Measurements from ENCODE around the gene EXT2. TPM values are rescaled to one million over a fixed set of nuclear protein-coding genes. Genes with fewer than 3 reads are reported as not detected.

Gene EXT2
- total and polyA plus RNA-seq, 10 of the 15 experiments (the other 5 are each of a cell fraction or from before 2014, with no cell fraction given), result 3.8 to 31.4 (median 17.9) TPM

DNA sequence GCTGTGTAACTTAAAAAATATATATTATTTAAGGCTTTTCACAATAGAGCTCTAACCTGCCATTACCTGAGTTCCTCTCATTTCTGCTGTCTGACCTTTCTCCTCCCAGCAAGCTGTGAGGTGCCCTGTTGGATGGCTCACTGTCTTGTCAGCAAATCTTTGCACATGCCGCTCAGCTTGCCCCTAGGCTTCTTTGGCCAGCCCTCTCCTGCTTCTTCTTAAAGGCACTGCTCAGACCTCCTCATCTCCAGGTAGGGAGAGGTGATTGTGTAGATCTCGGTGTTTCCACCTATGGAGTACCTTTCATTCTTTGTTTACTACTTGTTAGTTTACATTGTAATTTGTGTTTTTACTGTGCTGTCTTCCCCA, 96.5 kb downstream of the EXT2 start:
- 97% methylated on average over 2 of the region's 2 CpGs for WGBS (ENCODE audit: insufficient coverage, insufficient replicate concordance, low lambda C conversion rate, missing lambda C conversion rate)
- ChIA-PET POLR2A (no interaction called here), RAD21 (ENCODE audit: unreplicated experiment) (no interaction called here), CTCF (interaction anchor here (1.2 kb wide), 1 partner anchor 13 kb away, joined by 5 read pairs; no protein-coding TSS in a partner anchor), SMC1A (ENCODE audit: uncharacterized antibody, unreplicated experiment) (interaction anchor here (1.4 kb wide), 1 partner anchor 19 kb away, joined by 3 read pairs; no protein-coding TSS in a partner anchor)
- Histone ChIP-seq H3K36me3 (ENCODE audit: control insufficient read depth in 2 of 2, insufficient read depth in 2 of 2, low read length in 1 of 2) (no peaks in the 10 kb centered on the region), H3K9me3 (replicated peaks; ENCODE audit: control insufficient read depth, insufficient read depth, low read length) (peaks cover 6% of the 10 kb centered on the region; the same call in 2 of the 3 replicates), H3K4me3 (no peak overlapping the region), H3K27ac (ENCODE audit: control insufficient read depth, insufficient read depth) (no peak overlapping the region), H3K79me2 (ENCODE audit: control insufficient read depth, insufficient read depth, low read length) (no peaks in the 10 kb centered on the region), H4K20me1 (ENCODE audit: control insufficient read depth, insufficient read depth) (no peaks in the 10 kb centered on the region), H3K4me1 (ENCODE audit: control insufficient read depth, insufficient read depth, low read length) (no peaks in the 10 kb centered on the region), H3K4me2 (ENCODE audit: control insufficient read depth, insufficient read depth) (no peak overlapping the region), H2AFZ (ENCODE audit: control insufficient read depth, low read depth, low read length) (no peak overlapping the region), H3K9ac (ENCODE audit: control insufficient read depth, insufficient read depth, low read length) (no peak overlapping the region), H3K27me3 (replicated peaks in 1 of 2; ENCODE audit: control insufficient read depth in 2 of 2, insufficient read depth in 2 of 2, low read length in 1 of 2) (no peaks in the 10 kb centered on the region)
- DNase-seq (ENCODE audit: low read depth, low spot score) (no peak), FAIRE-seq (no peak), ATAC-seq (no peak)
- no peak for TF ChIP-seq FOS (IDR thresholded peaks at IDR 0.05; ENCODE audit: borderline replicate concordance, extremely low read depth, insufficient read length)
- no peak for TF ChIP-seq NR2C1 (IDR thresholded peaks at IDR 0.05)
- TF ChIP-seq NR2F1 (conservative IDR thresholded peaks at IDR 0.05), result no peak
- TF ChIP-seq, protein P1, sequence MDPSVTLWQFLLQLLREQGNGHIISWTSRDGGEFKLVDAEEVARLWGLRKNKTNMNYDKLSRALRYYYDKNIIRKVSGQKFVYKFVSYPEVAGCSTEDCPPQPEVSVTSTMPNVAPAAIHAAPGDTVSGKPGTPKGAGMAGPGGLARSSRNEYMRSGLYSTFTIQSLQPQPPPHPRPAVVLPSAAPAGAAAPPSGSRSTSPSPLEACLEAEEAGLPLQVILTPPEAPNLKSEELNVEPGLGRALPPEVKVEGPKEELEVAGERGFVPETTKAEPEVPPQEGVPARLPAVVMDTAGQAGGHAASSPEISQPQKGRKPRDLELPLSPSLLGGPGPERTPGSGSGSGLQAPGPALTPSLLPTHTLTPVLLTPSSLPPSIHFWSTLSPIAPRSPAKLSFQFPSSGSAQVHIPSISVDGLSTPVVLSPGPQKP (IDR thresholded peaks at IDR 0.05; ENCODE audit: low read depth, low read length), result no peak
- no peak for TF ChIP-seq TBL1XR1 (IDR thresholded peaks at IDR 0.05; ENCODE audit: low read depth, low read length)
- no peak for TF ChIP-seq ZNF24 (IDR thresholded peaks at IDR 0.05)
- no peak for TF ChIP-seq SMAD1 (IDR thresholded peaks at IDR 0.05; ENCODE audit: low read depth, partially characterized antibody)
- TF ChIP-seq STAT3 (IDR thresholded peaks at IDR 0.05; ENCODE audit: low read depth, low read length), result no peak
- TF ChIP-seq, protein P2, sequence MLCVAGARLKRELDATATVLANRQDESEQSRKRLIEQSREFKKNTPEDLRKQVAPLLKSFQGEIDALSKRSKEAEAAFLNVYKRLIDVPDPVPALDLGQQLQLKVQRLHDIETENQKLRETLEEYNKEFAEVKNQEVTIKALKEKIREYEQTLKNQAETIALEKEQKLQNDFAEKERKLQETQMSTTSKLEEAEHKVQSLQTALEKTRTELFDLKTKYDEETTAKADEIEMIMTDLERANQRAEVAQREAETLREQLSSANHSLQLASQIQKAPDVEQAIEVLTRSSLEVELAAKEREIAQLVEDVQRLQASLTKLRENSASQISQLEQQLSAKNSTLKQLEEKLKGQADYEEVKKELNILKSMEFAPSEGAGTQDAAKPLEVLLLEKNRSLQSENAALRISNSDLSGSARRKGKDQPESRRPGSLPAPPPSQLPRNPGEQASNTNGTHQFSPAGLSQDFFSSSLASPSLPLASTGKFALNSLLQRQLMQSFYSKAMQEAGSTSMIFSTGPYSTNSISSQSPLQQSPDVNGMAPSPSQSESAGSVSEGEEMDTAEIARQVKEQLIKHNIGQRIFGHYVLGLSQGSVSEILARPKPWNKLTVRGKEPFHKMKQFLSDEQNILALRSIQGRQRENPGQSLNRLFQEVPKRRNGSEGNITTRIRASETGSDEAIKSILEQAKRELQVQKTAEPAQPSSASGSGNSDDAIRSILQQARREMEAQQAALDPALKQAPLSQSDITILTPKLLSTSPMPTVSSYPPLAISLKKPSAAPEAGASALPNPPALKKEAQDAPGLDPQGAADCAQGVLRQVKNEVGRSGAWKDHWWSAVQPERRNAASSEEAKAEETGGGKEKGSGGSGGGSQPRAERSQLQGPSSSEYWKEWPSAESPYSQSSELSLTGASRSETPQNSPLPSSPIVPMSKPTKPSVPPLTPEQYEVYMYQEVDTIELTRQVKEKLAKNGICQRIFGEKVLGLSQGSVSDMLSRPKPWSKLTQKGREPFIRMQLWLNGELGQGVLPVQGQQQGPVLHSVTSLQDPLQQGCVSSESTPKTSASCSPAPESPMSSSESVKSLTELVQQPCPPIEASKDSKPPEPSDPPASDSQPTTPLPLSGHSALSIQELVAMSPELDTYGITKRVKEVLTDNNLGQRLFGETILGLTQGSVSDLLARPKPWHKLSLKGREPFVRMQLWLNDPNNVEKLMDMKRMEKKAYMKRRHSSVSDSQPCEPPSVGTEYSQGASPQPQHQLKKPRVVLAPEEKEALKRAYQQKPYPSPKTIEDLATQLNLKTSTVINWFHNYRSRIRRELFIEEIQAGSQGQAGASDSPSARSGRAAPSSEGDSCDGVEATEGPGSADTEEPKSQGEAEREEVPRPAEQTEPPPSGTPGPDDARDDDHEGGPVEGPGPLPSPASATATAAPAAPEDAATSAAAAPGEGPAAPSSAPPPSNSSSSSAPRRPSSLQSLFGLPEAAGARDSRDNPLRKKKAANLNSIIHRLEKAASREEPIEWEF (IDR thresholded peaks at IDR 0.05; ENCODE audit: insufficient replicate concordance, low read depth, low read length), result no peak
- TF ChIP-seq GABPA (IDR thresholded peaks at IDR 0.05; ENCODE audit: low read depth), result no peak
- TF ChIP-seq, protein P3, sequence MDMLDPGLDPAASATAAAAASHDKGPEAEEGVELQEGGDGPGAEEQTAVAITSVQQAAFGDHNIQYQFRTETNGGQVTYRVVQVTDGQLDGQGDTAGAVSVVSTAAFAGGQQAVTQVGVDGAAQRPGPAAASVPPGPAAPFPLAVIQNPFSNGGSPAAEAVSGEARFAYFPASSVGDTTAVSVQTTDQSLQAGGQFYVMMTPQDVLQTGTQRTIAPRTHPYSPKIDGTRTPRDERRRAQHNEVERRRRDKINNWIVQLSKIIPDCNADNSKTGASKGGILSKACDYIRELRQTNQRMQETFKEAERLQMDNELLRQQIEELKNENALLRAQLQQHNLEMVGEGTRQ (IDR thresholded peaks at IDR 0.05; ENCODE audit: borderline replicate concordance, low read depth, low read length), result no peak
- TF ChIP-seq, protein P4, sequence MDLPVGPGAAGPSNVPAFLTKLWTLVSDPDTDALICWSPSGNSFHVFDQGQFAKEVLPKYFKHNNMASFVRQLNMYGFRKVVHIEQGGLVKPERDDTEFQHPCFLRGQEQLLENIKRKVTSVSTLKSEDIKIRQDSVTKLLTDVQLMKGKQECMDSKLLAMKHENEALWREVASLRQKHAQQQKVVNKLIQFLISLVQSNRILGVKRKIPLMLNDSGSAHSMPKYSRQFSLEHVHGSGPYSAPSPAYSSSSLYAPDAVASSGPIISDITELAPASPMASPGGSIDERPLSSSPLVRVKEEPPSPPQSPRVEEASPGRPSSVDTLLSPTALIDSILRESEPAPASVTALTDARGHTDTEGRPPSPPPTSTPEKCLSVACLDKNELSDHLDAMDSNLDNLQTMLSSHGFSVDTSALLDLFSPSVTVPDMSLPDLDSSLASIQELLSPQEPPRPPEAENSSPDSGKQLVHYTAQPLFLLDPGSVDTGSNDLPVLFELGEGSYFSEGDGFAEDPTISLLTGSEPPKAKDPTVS (IDR thresholded peaks at IDR 0.05; ENCODE audit: low read depth, low read length), result no peak
- TF ChIP-seq TARDBP (IDR thresholded peaks at IDR 0.05; ENCODE audit: borderline replicate concordance), result no peak
- TF ChIP-seq EED (IDR thresholded peaks at IDR 0.05; ENCODE audit: low read depth), result no peak
- no peak for TF ChIP-seq SMARCA5 (IDR thresholded peaks at IDR 0.05)
- TF ChIP-seq, protein P5, sequence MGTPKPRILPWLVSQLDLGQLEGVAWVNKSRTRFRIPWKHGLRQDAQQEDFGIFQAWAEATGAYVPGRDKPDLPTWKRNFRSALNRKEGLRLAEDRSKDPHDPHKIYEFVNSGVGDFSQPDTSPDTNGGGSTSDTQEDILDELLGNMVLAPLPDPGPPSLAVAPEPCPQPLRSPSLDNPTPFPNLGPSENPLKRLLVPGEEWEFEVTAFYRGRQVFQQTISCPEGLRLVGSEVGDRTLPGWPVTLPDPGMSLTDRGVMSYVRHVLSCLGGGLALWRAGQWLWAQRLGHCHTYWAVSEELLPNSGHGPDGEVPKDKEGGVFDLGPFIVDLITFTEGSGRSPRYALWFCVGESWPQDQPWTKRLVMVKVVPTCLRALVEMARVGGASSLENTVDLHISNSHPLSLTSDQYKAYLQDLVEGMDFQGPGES (IDR thresholded peaks at IDR 0.05), result no peak
- TF ChIP-seq CREM (IDR thresholded peaks at IDR 0.05; ENCODE audit: low read depth), result no peak
- no TSS peak for BruUV-seq (replicated peaks)
- intact Hi-C loops (cut with micrococcal nuclease; ENCODE audit: unreplicated experiment) (no loop called here), in situ Hi-C loops (cut with MboI) (no loop called here)

Data from GM12878 (cell line).